Stimulated activated CD4-positive, alpha-beta T cell treated with anti-CD3 and anti-CD28 coated beads, Interleukin-1b, Interleukin-23, amount 100 ng/mL, for 1 hour (primary cell): ENCODE data around the gene N4BP2.

Experiments used
- DNase-seq, 2 donors: peaks; one replicate each; pipeline ENCODE4 v3.0.0-alpha.2; 2020; ENCODE audit warnings: low read depth in 2 of 2

N4BP2 gene

GRCh38 chr4:40192114-40193015, 135.7 kb downstream of the N4BP2 start:
- no peak for DNase-seq

DNA sequence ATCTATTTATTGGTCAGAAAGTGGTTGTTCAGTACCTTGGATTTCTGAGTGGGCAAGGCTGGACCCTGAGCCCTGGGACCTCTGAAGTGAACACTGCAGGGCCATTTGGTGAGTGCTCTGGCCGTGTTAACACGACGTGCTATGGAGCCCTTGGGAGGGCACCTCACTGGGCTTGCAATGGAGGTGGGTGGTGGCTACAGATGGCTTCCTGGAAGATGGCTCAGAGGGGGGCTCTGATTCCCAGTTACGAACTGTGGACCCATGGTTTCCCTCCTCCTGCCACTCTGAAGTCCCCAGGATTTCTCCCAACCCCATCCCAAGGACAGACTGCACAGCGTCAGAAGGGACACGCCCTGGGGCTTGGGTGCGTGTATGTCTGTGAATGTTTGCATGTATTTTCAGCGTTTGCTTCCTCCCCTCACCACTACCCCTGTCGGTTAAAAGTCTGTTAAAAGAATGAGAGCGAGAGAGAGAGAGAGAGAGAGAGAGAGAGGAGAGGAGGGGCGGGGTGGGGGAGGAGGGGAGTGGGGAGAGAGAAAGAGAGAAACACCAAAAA, 136.4 kb downstream of the N4BP2 start:
- no peak for DNase-seq

- DNase-seq = no peak
Observed at GRCh38 chr4:40193578-40193977, 136.9 kb downstream of the N4BP2 start.

DNA sequence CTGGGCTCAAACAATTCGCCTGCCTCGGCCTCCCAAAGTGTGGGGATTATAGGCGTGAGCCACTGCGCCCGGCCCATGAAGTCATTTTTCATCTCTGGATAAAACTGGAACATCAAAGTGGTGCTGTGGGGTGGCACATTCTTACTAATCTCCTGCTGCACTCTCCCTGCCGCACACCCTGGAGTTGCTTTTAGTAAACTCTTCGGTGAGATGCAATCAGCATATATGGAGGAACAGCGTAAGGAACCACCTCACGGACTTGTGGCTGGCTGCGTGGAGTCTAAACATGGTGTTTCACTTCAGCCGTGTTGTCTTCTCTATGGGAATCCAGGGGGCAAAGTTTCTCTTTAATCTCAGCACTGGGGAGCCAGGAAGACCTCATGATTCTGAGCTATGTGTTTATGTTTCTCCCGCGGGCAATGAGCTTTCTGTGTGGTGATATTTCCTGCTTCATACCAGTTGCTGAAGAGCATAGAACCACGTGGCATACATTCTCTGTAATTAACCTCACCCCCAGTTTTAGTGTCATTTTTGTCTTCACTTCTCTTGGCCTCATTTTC, 138.0 kb downstream of the N4BP2 start:
- no peak for DNase-seq

DNA sequence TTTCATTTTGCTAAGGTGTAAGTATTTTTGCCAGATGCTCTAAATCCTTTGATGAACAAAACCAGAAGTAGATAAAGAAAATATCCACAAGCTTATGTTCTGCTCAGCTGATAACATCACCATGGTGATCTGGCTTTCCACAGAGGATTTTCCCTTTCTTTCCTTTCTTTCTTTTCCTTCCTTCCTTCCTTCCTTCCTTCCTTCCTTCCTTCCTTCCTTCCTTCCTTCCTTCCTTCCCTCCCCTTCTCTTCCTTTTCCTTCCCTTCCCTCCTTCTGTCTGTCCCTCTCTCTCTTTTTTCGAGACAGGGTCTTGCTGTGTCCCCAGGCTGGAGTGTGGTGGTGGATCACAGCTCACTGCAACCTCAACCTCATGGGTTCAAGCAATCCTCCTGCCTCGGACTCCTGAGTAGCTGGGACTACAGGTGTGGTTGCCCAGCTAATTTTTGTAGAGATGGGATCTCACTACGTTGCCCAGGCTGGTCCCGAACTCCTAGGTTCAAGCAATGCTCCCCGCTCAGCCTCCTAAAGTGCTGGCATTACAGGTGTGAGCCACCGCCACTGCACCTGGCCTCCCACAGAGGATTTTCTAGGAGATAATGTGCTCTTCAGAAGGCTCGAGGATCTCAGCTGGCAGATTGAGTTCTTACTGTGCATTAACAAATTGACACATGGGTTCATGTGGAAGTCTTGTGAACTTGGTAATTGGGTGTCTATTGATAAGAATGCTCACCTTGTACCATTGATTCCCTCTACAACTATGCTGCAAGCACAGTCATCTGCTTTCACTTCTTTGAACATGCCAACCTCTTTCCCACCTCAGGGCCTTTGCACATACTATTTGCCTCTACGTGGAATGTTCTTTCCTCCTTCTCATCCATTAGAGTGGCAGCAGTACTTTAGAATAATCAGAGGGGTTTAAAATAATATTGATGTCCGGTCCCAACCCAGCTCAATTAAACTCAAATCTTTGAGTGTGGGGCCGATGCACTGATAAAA, 138.8 kb downstream of the N4BP2 start:
- no peak for DNase-seq

DNA sequence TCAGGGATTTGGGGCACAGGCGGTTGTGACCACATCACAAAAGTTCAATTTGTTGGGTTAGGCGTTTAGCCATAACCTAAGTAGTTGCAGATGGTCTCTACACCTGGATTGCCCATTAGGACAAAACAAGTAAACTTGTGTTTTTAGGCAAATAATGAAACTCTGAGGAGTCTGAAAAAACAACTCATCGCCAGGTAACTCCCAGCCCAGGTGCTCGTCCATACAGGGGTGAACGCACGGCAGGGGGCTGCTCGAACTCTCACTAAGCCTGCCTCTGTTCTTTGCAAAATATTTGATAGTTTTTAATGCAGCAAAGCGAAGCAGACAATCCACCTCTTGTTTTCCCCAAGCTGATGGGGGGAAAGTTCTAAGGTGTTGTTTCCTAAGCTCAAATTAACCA, 139.6 kb downstream of the N4BP2 start:
- DNase-seq = no peak

GRCh38 chr4:40196724-40197281, 140.2 kb downstream of the N4BP2 start, which contains the start of gene RHOH:
Gene RHOH (plus strand): TSS chr4:40197031. CDS start chr4:40243387, 46,356 bp downstream.
- DNase-seq = peak in 1 of 2 donors; percentile 38

DNA sequence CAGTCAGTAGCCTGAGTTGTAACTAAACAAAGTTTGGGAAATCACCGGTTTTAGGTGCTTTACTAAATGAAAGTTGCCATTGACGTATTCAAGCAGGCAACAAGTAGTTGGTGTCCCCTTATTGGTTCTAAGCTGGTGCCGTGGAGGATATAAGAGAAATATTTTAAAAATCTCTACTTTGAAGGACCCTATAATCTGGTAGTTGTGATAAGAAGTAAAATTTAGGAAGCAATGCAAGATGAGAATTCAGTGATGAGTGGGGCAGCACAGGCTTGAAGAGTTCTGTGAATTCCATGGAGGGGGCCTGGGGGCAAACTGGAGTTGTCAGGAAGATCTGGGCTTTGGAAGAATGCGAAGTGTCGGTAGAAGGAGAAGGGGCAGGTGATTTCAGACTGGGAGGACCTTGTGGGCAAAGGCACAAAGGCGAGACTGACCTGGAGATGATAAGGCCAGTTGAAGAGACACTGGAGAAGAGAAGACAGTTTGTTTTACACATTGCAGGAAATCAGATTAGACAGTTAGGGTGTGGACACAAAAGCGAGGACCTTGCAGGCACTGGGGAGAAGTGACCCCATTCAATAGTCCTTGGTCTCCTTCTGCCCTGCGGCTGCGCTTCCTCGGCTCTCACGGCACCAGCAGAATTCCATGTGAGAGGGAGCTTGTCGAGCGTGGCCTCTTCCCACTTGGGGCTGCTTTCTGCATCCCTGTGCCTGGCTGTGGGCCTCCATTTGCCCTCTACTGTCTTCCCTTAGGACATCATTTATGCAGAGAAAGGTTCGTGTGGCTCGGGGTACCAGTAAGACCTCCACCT, 141.4 kb downstream of the N4BP2 start:
- no peak for DNase-seq

- DNase-seq = no peak
Observed at GRCh38 chr4:40199179-40199670, 142.6 kb downstream of the N4BP2 start.

GRCh38 chr4:40199999-40200874, 143.6 kb downstream of the N4BP2 start:
- DNase-seq = no peak

DNA sequence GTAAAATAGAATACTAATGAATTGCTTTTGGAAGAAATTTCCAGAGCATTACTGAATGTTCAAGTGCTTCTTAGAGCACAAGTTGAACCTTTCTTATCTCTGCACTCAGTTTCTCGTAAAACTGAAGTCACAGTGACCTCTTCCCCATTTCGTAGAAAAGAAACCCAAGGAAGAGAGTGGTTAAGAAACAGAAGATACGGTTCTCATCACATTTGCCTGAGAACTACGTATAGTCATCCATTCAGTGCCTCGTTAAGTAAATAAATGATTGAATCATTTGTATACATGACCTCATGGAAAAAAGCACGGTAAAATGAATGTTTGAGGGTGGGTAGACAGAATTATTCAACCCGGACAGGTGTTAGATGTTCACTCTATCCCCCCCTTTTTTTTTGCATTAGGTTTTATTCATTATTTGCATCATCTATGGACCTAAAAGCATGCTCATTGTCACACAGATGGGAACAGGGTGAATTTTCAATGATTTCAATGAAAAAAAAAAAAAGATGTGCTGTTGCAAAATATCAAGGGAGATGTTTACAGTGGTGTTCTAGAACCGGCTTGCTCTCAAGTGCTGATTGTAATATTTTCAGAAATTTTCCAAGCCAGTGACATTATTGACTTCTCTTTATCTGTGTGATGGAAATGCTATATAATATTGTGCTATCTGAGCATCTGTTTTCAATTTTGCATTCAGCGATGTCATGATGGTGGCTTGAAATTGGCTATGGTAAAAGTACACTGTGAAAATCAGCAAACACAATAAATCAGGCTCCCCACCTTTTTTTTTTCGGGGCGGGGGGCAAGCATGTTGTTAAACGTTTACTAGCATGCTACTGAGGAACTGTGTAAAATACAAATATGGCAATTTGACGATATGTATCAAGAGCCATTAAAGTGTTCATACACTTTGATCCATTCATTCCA, 144.5 kb downstream of the N4BP2 start:
- no peak for DNase-seq

DNA sequence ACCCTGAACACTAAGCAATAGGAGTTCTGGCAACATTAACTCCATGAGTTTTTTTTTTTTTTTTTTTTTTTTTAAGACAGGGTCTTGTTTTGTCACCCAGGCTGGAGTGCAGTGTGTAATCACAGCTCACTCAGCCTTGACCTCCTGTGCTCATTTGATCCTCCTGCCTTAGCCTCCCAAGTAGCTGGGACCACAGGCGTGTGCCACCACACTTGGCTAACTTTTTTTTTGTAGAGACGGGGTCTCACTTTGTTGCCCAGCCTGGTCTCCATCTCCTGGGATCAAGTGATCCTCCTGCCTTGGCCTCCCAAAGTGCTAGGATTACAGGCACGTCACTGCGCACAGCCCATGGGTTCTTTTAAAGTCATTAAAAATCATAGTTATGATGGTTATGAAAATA, 145.2 kb downstream of the N4BP2 start:
- DNase-seq = no peak

- no peak for DNase-seq
Observed at GRCh38 chr4:40202474-40202873, 145.8 kb downstream of the N4BP2 start.

GRCh38 chr4:40204507-40205258, 148.0 kb downstream of the N4BP2 start:
- no peak for DNase-seq

DNA sequence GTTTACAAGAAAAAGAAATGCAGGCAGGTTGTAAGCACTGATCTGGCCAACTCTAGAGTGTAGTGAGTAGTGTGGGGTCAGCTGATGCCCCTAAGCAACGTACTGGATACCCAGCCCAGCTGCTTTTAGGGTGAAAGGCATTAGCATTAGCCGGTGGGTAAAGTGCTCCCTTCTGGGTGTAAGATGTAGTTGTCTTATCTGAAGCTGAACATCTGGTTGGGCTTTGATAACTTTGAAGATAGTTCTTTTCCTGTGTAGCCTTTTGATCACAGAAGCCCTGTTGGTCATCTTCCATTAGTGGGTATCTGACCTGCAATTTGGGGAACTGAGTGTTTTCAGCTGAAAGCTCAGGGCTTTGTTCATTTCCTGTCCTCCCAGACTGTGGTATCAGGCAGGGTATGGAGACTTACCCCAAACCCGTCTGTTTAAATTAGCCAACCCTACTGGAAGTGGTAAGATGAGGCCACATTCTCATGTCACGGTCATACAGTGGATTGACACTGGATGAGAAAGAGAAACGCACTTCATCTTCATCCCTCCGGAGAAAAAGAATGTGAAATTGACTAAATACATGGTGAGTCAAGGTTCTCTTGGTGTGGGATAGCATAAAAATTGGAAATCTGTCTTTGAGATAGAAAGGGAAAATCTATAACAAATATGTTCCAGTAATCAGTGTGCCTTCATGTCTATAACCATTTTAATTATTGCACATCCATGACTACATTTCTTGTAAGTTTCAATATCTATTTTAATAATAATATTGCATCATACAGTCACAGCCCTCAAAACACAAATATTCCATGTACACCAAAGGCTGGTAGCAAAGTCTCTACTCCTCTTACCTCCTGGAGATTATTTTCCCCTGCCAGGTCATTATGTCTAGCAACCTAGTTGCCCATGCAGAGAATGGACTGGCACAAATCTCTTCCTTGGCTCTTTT, 148.9 kb downstream of the N4BP2 start:
- DNase-seq = no peak

- DNase-seq = no peak
Observed at GRCh38 chr4:40206426-40206825, 149.8 kb downstream of the N4BP2 start.
